Kidney glomerular epithelial cell (primary cell): ENCODE data around the gene PCSK4.

Experiments used
- DNase-seq: peaks from one replicate; lab custom pipeline; 2025; lab: John Stamatoyannopoulos, UW

Gene PCSK4

GRCh38 chr19:1438035-1438932, 51.9 kb downstream of the PCSK4 start, which contains the start of gene RPS15:
Gene RPS15, plus strand, starts transcription at chr19:1438396. Its CDS starts 30 bp downstream, at chr19:1438426.
- DNase-seq = peak; percentile 93

GRCh38 chr19:1437609-1438008, 52.5 kb downstream of the PCSK4 start:
- no peak for DNase-seq

- DNase-seq = no peak
Measured at GRCh38 chr19:1435378-1435989, 54.7 kb downstream of the PCSK4 start.

- no peak for DNase-seq
Measured at GRCh38 chr19:1434577-1435060, 55.5 kb downstream of the PCSK4 start.

GRCh38 chr19:1434040-1434366, 56.1 kb downstream of the PCSK4 start:
- no peak for DNase-seq

GRCh38 chr19:1433119-1434039, 56.8 kb downstream of the PCSK4 start:
- no peak for DNase-seq

GRCh38 chr19:1432507-1432887, 57.7 kb downstream of the PCSK4 start:
- DNase-seq = no peak

- DNase-seq = no peak
Measured at GRCh38 chr19:1431759-1432506, 58.2 kb downstream of the PCSK4 start.
